ENCODE data around the gene RYR2.

GRCh38 chr1:237016626-237017025 is 25.4 kb upstream of the RYR2 start:
- TF ChIP-seq CTCF (IDR thresholded peaks at IDR 0.05) (no peak), POLR2A (IDR thresholded peaks at IDR 0.05) (no peak)

All from heart left ventricle (tissue), 13 donors.